ENCODE measurements around the gene B3GALT5.

The B3GALT5 gene

DNA sequence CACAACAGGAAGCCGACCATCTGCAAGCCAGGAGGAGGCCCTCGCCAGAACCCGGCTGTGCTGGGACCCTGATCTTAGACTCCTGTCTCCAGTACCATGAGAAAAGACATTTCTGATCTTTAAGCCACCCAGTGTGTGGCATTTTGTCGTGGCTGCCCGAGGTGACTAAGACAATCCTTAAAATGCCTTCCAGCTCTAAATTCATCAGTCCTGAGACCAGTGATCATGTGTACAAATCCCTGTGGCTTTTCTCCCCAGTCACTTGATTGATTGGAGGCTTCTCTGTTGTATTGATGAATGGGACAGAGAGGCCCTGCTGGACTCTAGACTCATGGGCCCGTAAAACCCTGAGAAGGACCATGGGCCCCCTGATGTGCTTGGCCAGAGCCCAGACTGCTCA is 36.1 kb downstream of the B3GALT5 start:
- no peak for DNase-seq

- DNase-seq, result no peak
Measured at GRCh38 chr21:39649526-39649925, 36.8 kb downstream of the B3GALT5 start.

DNA sequence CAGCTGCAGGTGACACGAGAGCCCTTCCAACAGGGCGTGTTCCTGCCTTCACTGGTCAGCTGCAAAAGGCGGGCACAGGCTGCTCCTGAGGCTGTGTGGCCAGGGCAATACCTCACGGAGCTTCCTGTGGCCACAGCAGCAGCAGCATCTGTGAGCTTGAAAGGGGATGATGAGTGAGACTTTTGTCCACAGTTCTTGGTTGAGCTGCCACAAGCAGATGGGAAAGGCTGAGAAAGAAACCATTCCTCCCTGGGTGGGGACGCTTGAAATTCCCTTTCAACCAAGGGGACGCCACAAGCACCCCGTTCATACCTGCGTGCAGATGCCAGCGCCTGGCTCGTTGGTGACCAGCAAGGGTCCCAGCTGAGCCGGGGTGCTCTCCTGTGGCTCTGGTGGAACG is 37.6 kb downstream of the B3GALT5 start:
- no peak for DNase-seq

GRCh38 chr21:39650801-39651200 is 38.1 kb downstream of the B3GALT5 start:
- DNase-seq, result no peak

- no peak for DNase-seq
Measured at GRCh38 chr21:39651206-39651605, 38.5 kb downstream of the B3GALT5 start.

DNA sequence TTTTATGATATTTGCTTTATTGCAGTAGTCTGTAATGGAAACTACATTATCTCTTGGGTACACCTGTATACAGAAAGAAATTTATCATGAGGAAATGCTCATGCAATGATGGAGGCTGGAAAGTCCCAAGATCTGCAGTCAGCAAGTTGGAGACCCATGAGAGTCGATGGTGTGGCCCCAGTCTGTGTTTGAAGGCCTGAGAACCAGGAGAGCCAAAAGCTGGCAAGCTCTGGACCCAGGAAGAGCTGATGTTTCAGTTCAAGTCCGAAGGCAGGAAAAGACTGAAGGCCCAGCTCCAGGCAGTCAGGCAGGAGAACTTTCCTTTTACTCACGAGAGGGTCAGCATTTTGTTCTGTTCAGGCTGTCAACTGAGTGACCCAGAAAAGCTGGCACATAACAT is 42.2 kb downstream of the B3GALT5 start:
- DNase-seq, result no peak

DNA sequence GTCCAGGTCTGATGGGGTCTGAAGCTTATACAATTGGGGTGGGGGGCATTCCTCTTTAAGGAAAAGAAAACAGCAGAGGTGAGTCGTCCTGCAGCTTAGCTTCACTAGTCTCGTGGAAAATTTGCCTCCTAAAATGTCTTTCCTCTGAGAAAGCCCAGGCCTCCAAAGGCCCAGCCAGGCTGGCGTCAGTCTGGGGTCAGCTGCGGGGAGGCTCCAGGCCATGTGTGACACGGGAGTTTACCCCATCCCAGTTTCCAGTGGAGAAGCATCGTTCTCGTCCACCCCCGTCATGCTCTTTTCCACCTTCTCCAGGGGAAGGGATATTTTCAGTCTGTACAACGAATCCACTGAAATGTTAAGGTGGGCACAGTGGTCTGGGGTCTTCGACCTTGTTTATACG is 42.8 kb downstream of the B3GALT5 start:
- no peak for DNase-seq

DNA sequence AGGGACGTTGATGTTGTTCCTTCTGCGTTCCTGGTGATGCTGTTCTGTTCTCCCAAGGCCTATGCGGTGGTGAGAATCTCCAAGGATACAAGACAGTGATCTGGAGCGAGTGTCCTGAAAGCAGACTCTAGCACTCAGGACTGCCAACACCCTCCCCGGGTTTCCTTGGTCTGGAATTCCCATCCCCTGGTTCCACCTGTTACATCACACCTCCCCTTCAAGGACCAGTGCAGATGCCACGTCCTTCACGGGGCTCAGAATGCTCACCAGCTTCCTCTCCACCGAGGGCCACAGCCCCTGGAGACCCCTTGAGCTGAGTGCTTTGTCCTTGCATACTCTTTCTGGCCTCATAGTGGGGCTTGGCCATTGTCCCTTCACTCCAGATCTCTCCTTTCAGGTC is 43.5 kb downstream of the B3GALT5 start:
- no peak for DNase-seq

DNA sequence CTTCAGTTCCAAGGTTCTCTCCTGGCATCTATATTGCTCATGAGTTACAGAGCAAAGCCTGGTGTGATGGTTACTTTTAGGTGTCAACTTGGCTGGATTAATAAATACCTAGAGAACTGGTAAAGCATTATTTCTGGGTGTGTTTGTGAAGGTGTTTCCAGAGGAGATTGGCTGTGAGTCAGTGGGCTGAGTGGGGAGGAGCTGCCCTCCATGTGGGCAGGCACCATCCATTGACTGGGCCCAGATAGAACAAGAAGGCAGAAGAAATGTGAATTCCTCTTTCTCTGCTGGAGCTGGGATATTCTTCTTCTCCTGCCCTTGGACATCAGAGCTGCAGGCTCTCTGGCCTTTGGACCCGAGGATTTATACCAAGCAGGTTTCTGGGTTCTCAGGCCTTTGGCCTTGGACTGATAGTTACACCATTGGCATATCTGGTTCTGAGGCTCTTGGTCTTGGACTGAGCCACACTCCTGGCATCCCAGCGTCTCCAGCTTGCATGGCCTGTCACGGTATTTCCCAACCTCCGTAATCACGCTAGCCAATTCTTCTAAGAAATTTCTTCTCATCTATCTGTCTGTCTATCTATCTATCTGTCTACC is 44.5 kb downstream of the B3GALT5 start:
- DNase-seq, result no peak

- DNase-seq, result no peak
Measured at GRCh38 chr21:39658066-39658465, 45.3 kb downstream of the B3GALT5 start.

- no peak for DNase-seq
Measured at GRCh38 chr21:39659070-39659815, 46.5 kb downstream of the B3GALT5 start.

- no peak for DNase-seq
Measured at GRCh38 chr21:39660191-39660980, 47.6 kb downstream of the B3GALT5 start.

GRCh38 chr21:39661121-39661520 is 48.4 kb downstream of the B3GALT5 start:
- DNase-seq, result no peak

DNA sequence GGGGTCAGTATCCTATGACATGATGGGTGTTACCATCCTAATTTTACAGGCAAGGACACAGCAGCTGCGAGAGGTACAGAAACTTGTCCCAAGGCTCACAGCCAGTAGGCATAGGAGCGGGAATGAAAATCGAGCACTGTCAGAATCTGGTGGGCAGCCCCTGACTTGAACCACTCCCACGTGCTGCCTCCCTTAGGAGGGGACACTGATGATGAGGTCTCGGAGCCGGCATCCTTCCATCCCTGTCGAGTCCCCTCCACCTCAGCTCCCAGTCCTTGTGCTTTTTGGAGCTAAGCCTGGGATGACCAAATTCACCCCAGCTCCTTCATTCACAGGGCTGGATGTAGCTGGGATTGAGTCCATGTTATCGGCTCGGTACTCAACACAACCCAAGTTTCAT is 49.0 kb downstream of the B3GALT5 start:
- no peak for DNase-seq

GRCh38 chr21:39662411-39662953 is 49.7 kb downstream of the B3GALT5 start:
- no peak for DNase-seq

DNA sequence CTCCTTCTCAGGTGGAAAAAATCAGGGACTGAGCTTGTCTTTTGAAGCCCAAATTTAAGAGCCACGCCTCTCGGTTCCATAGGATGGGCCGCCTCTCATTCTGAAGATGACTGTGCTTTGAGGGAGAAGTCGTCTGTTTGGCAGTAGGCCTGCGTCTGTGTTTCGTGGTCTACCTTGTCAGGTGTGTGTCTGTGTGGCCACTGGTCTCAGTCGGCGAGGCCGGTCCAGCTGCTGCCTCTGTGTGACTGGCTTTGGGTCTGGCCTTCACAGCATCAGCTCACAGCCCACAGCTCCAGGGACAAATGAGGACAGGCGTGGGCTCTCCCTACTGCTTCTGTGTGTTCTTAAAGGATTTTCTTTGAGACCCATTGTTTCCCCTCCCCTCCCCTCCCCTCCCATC is 50.3 kb downstream of the B3GALT5 start:
- no peak for DNase-seq

DNA sequence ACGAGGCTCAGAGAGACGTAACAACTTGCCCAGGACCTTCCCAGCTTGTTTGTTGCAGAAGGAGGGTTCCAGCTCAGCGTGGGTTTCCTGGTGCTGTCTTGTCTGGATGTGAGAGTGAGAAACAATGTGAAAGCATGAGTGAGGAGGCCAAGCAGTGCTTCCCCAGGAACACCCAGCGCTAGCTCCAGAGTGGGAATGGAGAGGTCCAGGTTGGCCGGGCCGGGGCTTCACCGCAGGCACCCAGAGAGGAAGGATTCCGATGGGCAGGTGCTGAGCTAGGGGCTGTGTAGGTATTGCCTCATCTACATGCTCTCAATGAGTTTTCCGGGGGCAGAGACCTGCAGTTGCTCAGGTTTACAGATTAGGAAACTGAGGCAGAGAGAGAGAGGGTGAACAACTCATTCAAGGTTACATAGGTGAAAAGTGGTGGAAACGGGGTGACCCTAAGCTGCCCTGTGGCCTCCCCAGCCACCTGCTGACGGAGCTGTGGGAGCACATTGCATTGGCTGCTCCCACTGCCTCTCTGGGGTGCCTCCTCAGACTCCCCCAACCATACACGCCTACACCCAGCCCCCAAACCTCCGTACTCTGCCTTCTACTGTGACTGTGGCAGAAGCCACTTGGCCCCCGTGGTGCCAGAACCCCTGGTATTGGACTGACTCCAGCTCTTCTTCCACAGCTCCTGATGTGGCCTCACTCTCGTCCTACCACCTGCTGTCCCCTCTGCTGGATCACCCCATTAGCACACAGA is 51.2 kb downstream of the B3GALT5 start:
- no peak for DNase-seq

DNA sequence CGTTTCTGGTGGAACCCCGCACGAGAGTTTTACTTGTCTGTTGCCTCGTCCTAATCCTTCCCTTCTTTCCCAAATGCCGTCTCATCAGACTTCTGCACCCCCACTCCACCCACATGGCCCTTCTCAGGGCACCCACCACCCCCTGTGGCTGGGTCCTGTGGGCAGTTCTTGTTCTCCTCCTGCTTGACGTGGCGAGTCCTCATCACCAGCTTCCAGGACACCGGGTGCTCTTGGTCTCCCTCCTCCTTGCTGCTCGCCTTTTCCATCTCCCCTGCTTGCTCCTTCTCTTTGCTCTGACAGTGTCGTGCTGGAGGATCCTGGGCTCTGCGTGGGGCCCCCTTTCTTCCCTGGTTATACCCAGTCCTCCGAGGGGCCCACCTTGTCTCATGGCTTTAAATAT is 51.8 kb downstream of the B3GALT5 start:
- no peak for DNase-seq

DNA sequence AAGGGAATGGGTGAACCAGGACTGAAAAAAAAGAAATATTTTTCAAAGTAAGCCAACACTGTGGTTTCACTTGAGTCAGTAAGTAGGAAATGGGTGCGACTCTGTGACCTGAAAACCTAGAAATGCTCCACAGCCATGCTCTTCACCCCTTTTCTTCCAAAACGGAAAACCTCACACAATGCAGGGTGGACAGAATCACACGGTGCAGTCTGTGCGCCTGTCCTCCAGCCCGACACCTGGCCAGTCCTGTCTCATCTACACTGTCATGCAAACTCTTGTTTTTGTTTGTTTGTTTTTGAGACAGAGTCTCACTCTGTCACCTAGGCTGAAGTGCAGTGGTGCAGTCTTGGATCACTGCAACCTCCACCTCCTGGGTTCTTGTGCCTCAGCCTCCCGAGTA is 53.3 kb downstream of the B3GALT5 start:
- DNase-seq, result no peak

DNA sequence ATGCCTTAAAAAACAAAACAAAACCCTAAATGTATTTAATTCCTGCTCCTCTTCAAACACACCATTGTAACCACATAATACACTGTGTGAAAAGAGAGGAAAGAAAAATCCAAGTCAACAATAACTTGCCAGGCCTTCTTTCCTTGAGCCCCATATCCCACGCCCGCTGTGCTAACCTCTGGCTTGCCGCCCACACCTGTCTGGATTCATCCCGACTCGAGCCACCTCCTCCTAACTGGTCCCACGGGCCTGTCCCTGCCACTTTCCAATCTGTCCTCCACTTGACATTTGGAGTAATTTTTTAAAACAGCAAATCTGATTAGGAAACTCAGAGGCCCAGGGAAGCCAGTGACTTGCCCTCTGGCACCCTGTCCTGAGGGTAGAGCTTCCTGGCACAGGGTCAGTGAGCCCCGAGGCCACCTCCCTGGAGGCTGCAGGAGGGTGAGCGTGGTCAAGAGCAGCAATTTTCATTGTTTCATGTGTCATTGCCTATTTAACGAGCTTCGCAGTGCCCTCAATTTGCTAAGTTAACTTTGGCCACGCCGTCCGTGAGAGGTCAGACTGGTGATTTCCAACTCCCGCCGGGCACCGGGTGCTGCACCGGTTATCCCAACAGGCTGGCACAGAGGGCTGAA is 54.1 kb downstream of the B3GALT5 start:
- DNase-seq, result no peak

- no peak for DNase-seq
Measured at GRCh38 chr21:39667353-39667891, 54.7 kb downstream of the B3GALT5 start.

DNA sequence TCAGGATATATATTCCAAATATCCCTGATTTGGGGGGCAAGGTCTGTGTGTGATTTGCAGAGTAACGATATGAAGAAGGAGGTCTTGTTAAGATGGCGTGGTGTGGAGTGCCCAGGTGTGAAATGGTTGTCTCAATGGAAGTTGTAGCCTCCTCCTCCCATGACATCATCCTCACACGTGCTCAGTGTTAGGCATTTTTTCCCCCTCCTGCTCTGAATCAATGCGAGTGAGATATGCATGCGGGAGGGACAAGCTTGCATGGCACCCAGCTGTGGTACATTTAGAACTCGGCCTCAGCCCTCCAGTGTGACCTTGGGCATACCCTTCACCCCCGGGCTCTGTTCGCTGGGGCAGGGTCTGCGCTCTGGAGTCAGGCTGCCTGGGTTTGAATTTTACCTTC is 55.6 kb downstream of the B3GALT5 start:
- no peak for DNase-seq

Data from activated CD4-positive, CD25-positive, alpha-beta regulatory T cell treated with anti-CD3 and anti-CD28 coated beads, Interleukin-2, amount 50 U/mL, for 72 hours (primary cell).